Ishikawa (cell line): ENCODE data around the gene ORM1.

Experiments
- CEBPB ChIP-seq: IDR thresholded peaks from 2 replicates; pipeline ENCODE4 v1.6.1; 2012
- CREB1 ChIP-seq: IDR thresholded peaks from 2 replicates; pipeline ENCODE4 v1.6.1; 2012; ENCODE audit warnings: low read depth
- EGR1 ChIP-seq: IDR thresholded peaks from 2 replicates; pipeline ENCODE4 v1.6.1; 2012
- EP300 ChIP-seq: IDR thresholded peaks from 2 replicates; pipeline ENCODE4 v1.6.1; 2012; ENCODE audit warnings: borderline replicate concordance
- FOXM1 ChIP-seq: IDR thresholded peaks from 2 replicates; pipeline ENCODE4 v1.6.1; 2012; ENCODE audit warnings: low read depth, borderline replicate concordance
- NFIC ChIP-seq: IDR thresholded peaks from 2 replicates; pipeline ENCODE4 v1.6.1; 2012
- RAD21 ChIP-seq: IDR thresholded peaks from 2 replicates; pipeline ENCODE4 v1.6.1; 2012; ENCODE audit warnings: low read depth
- REST ChIP-seq: IDR thresholded peaks from 2 replicates; pipeline ENCODE4 v1.6.1; 2012; ENCODE audit warnings: low read depth, mild to moderate bottlenecking
- TAF1 ChIP-seq: IDR thresholded peaks from 2 replicates; pipeline ENCODE4 v1.6.1; 2012; ENCODE audit warnings: low read depth, mild to moderate bottlenecking
- TCF12 ChIP-seq: IDR thresholded peaks from 2 replicates; pipeline ENCODE4 v1.6.1; 2012; ENCODE audit warnings: low read depth
- TEAD4 ChIP-seq: IDR thresholded peaks from 2 replicates; pipeline ENCODE4 v1.6.1; 2012
- USF1 ChIP-seq: IDR thresholded peaks from 2 replicates; pipeline ENCODE4 v1.6.1; 2012
- YY1 ChIP-seq: IDR thresholded peaks from 2 replicates; pipeline ENCODE4 v1.6.1; 2012; ENCODE audit warnings: low read depth
- ZBTB7A ChIP-seq: IDR thresholded peaks from 2 replicates; pipeline ENCODE4 v1.6.1; 2012; ENCODE audit warnings: low read depth
- TF ChIP-seq, protein P1 (sequence below): IDR thresholded peaks from 2 replicates; pipeline ENCODE4 v1.6.1; 2012

ORM1 gene

DNA sequence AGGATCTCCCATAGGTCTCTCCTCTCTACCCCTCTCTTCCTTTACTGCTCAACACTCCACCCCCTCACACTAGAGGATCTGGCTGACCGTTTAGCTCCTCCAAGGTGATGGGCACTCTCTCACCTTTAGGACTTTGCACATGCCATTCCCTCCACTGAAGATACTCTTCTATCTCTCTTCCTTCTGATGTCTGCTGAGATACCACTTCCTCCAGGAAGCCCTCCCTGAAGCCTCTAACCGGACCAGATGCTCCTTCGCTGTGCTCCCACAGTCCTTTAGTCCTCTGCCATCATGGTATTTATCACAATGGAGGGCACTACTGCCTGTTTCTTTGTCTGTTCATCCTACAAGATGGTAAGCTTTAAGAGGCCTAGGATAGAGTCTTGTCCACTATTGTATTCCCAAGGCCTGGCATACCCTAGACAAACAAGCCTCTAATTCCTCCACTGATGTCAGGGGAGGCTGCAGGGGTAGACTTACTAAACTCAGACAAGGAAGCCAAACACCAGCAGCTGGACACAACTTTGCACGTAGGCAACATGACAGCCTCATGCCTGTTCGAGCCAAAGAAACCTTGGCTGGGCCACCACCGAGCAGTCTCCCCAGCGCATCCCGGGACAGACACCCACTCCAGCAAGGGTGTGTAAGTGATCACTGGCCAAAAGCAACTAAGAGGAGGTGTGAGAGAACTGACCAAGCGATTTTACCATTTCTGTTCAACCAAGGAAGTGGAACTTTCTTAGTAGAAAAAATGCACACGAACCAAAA is 27.0 kb downstream of the ORM1 start:
- TF ChIP-seq TAF1, result no peak
- no peak for TF ChIP-seq TEAD4
- no peak for TF ChIP-seq REST
- TF ChIP-seq, protein P1, sequence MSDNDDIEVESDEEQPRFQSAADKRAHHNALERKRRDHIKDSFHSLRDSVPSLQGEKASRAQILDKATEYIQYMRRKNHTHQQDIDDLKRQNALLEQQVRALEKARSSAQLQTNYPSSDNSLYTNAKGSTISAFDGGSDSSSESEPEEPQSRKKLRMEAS, result no peak
- TF ChIP-seq TCF12, result no peak
- no peak for TF ChIP-seq CREB1
- no peak for TF ChIP-seq USF1
- TF ChIP-seq NFIC, result no peak
- no peak for TF ChIP-seq FOXM1

DNA sequence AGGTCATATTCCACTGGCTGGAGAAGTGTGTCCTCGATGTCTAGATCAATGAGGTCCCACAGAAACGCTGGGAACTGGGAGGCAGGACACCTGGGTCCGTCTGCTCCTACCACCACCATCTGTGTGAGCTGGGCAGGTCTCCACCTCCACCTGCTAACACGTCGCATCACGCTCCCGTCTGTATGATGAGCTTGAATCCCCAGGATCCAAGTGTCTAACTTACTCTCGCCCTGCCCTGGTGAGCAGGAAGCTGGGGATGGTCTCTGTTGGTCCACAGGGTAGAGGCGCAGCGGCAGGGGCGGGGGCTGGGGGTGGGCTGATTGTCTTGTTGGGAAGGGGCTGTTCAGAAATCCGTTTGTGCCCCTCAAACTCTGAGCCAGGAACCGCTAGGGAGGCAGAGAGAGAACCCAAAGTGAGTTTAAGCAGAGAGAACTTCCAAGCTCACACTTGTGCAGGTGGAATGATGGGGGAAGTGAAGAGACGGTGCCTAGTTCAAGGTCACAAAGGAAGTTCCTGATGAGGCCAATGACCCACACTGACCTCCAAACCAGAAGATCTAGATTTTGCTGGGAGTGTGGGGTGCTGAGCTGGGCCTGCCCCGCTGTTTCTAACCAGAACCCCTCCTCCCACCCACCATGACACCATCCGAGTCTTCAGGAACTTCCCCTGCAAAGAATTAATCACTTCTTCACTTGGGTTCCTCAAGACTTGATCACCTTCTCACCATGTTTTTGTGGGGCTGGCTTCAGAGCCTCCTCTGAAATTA is 27.9 kb downstream of the ORM1 start:
- TF ChIP-seq TAF1, result no peak
- TF ChIP-seq USF1, result no peak
- no peak for TF ChIP-seq EGR1
- no peak for TF ChIP-seq TEAD4
- no peak for TF ChIP-seq CEBPB
- no peak for TF ChIP-seq TCF12
- TF ChIP-seq FOXM1, result no peak
- no peak for TF ChIP-seq RAD21
- TF ChIP-seq EP300, result no peak

DNA sequence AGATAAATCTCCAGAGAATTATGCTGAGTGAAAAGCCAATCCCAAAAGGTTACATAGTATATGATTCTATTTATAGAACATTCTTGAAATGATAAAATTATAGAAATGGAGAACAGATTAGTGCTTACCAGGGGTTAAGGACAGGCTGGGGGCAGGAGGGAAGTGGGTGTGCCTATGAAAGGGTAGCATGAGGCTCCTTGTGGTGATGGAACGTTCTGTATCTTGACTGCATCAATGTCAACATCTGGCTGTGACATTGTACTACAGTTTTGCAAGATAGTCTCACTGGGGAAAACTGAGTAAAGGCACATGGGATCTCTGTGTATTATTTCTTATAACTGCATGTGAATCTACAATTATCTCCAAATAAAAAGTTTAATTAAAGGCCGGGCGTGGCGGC is 29.0 kb downstream of the ORM1 start:
- no peak for TF ChIP-seq REST
- no peak for TF ChIP-seq FOXM1
- TF ChIP-seq USF1, result no peak
- no peak for TF ChIP-seq RAD21
- TF ChIP-seq, protein P1, result no peak
- no peak for TF ChIP-seq TCF12
- TF ChIP-seq CREB1, result no peak
- no peak for TF ChIP-seq EP300
- TF ChIP-seq TEAD4, result no peak
- no peak for TF ChIP-seq ZBTB7A
- TF ChIP-seq EGR1, result no peak
- TF ChIP-seq YY1, result no peak
- TF ChIP-seq NFIC, result no peak
- TF ChIP-seq TAF1, result no peak
- no peak for TF ChIP-seq CEBPB

GRCh38 chr9:114355821-114356220 is 32.9 kb downstream of the ORM1 start:
- no peak for TF ChIP-seq NFIC
- no peak for TF ChIP-seq TEAD4
- TF ChIP-seq TCF12, result no peak
- TF ChIP-seq REST, result no peak
- no peak for TF ChIP-seq FOXM1
- TF ChIP-seq EP300, result no peak
- TF ChIP-seq, protein P1, result no peak
- no peak for TF ChIP-seq CREB1
- TF ChIP-seq RAD21, result no peak
- no peak for TF ChIP-seq CEBPB
- TF ChIP-seq USF1, result no peak
- no peak for TF ChIP-seq YY1
- TF ChIP-seq TAF1, result no peak
